ENCODE results near the gene CACNA1G.
A peak's percentile ranks its signal among the peaks of the same experiment; 100 is the strongest.

CACNA1G gene

GRCh38 chr17:50560185-50560824, at the start of gene CACNA1G:
Gene CACNA1G (plus strand): TSS chr17:50560715. CDS start chr17:50561460, 745 bp downstream.
- DNase-seq, result peak; percentile 71

- DNase-seq, result no peak
Measured at GRCh38 chr17:50511058-50511457, 49.5 kb upstream of the CACNA1G start.

GRCh38 chr17:50513495-50513894, 47.0 kb upstream of the CACNA1G start:
- no peak for DNase-seq

- DNase-seq, result no peak
Measured at GRCh38 chr17:50514388-50514787, 46.1 kb upstream of the CACNA1G start.

- DNase-seq, result no peak
Measured at GRCh38 chr17:50514936-50515702, 45.4 kb upstream of the CACNA1G start.

- no peak for DNase-seq
Measured at GRCh38 chr17:50517011-50517410, 43.5 kb upstream of the CACNA1G start.

- no peak for DNase-seq
Measured at GRCh38 chr17:50517504-50518383, 42.8 kb upstream of the CACNA1G start.

- no peak for DNase-seq
Measured at GRCh38 chr17:50518384-50519023, 42.0 kb upstream of the CACNA1G start.

- no peak for DNase-seq
Measured at GRCh38 chr17:50519141-50519834, 41.2 kb upstream of the CACNA1G start.

GRCh38 chr17:50520483-50520882, 40.0 kb upstream of the CACNA1G start:
- no peak for DNase-seq

- no peak for DNase-seq
Measured at GRCh38 chr17:50521514-50521913, 39.0 kb upstream of the CACNA1G start.

- DNase-seq, result no peak
Measured at GRCh38 chr17:50522766-50523165, 37.7 kb upstream of the CACNA1G start.

GRCh38 chr17:50523208-50523607, 37.3 kb upstream of the CACNA1G start:
- no peak for DNase-seq

GRCh38 chr17:50524838-50525237, 35.7 kb upstream of the CACNA1G start:
- no peak for DNase-seq

GRCh38 chr17:50527155-50527762, 33.3 kb upstream of the CACNA1G start:
- no peak for DNase-seq

- DNase-seq, result no peak
Measured at GRCh38 chr17:50527949-50528474, 32.5 kb upstream of the CACNA1G start.

- DNase-seq, result no peak
Measured at GRCh38 chr17:50529849-50530248, 30.7 kb upstream of the CACNA1G start.

GRCh38 chr17:50531428-50532025, 29.0 kb upstream of the CACNA1G start:
- no peak for DNase-seq

GRCh38 chr17:50532452-50533024, 28.0 kb upstream of the CACNA1G start, which contains the start of gene EPN3:
Gene EPN3 (plus strand): TSS chr17:50532735. CDS start chr17:50536557, 3,822 bp downstream.
- DNase-seq, result no peak

GRCh38 chr17:50533185-50533584, 27.3 kb upstream of the CACNA1G start:
- no peak for DNase-seq

- no peak for DNase-seq
Measured at GRCh38 chr17:50533720-50534148, 26.8 kb upstream of the CACNA1G start.

Measured in NCI-H1694 treated with DMSO at 0.1 percent for 48 hours (cell line).